Posterior cingulate gyrus (tissue), 11 donors: Measurements from ENCODE around the gene SLC39A10.

Experiments
- DNase-seq, 10 donors: peaks; one replicate each; pipeline versions ENCODE4 v3.0.0 to v3.0.0-alpha.2; 2020 to 2021; ENCODE audit warnings: mixed read lengths in 3 of 10
- intact Hi-C: fragments of 100-400 bp; cut with DNase I; formaldehyde crosslinking; loops from one replicate; pipeline ENCODE4 v1.15.1; 2023

SLC39A10 gene, protein sequence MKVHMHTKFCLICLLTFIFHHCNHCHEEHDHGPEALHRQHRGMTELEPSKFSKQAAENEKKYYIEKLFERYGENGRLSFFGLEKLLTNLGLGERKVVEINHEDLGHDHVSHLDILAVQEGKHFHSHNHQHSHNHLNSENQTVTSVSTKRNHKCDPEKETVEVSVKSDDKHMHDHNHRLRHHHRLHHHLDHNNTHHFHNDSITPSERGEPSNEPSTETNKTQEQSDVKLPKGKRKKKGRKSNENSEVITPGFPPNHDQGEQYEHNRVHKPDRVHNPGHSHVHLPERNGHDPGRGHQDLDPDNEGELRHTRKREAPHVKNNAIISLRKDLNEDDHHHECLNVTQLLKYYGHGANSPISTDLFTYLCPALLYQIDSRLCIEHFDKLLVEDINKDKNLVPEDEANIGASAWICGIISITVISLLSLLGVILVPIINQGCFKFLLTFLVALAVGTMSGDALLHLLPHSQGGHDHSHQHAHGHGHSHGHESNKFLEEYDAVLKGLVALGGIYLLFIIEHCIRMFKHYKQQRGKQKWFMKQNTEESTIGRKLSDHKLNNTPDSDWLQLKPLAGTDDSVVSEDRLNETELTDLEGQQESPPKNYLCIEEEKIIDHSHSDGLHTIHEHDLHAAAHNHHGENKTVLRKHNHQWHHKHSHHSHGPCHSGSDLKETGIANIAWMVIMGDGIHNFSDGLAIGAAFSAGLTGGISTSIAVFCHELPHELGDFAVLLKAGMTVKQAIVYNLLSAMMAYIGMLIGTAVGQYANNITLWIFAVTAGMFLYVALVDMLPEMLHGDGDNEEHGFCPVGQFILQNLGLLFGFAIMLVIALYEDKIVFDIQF

DNA sequence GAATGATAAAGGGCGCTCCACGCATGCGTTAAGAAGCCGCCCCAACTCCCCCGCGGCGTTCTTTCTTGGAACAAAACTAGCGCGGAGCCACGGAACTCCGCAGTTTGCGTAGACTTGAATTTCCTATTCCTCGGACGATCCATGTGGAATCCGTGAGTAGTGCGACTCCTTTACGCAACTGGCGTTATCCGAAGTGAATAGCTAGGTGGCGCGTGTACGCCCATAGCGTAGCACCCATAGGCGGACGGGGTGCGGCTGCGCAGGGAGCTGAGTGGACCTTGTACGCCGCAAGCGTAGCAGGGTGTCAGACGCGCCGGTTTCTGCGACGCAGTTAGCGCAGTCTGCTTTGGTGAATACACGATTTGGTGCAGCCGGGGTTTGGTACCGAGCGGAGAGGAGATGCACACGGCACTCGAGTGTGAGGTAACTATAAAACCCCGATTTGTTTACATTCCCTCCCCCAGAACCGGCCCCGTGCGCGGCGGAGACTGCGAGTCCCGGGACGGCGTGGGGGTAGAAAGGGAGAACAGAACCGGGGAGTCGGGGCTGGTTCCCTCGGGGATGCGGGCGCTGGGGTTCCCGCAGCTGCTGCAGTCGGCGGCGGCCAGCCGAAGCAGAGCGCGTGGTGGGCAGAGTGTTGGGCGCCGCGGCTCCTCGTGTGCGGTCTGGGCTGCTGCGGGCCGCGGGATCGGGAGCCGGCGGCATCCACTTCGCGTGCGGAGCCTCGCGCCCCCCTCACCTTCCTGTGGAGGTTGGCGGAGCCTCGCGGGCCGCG lies at the start of gene SLC39A10:
Gene SLC39A10, plus strand, starts transcription at position 368 of the 775 bp plus-strand sequence. CDS start 22,817 bp downstream, outside the sequence.
- intact Hi-C loops: no loop called here
- peak; percentile 97 to 100 (median 98) for DNase-seq

GRCh38 chr2:195608768-195609454 lies 48.1 kb upstream of the SLC39A10 start:
- DNase-seq: no peak
- intact Hi-C loops: no loop called here

DNA sequence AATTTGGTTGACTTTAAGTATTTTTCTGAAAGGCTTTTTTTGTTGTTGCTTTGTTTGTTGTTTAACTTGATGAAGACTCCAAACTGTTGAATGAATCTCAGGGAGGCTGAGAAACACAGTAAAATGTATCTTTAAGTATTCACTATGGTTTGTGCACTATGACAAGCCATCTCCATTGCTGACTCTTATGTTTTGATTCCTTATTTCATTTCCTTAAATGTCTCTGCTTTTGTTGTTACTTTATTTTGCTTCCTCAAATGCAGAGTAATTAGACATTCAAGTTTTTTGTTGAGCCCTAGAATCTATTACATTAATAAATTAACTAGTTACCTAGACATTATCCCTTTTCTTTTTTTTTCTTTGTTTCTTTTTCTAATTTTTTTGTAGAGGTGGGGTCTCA lies 46.3 kb upstream of the SLC39A10 start:
- intact Hi-C loops: no loop called here
- no peak for DNase-seq

DNA sequence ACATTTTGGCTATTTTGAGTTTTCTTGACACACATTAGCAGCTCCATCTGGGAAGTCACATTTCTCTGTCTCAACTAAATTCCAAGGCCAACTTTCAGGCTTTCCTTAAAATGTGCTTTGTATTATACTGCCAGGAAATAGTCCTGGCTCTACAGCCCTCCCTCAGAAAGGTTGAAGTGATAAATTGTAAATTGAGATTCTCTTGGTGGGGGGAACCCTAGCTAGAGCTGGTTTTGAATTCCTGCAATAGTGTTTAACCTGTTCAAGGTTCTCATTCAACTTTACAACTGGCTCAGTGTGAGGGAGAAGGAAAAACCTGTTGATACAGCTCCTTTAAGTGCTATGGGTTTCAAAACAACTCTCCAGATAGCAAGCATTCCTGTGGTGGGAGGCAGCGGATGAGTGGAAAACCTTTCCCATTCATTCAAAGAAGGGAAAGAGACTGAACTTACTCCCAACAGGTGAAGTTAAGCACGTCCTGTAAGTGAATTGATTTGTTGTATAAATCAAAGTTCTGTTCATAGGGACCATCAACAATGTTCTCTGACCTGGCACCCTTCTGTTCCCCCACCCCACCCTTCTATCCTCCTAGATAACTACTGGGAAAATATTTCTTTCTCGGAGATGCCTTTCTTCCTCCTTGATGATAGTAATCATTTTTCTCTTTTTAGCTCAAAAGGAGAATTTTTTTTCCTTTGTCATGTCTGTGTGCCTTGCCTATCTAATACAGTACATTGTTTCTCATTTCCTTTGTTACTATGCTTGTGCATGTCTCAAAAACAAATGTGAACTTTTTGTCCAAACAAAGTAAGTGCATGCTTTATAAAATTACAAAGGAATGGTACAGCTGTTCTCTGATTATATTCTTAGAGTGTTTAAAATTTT lies 44.2 kb upstream of the SLC39A10 start:
- intact Hi-C loops: no loop called here
- no peak for DNase-seq

DNA sequence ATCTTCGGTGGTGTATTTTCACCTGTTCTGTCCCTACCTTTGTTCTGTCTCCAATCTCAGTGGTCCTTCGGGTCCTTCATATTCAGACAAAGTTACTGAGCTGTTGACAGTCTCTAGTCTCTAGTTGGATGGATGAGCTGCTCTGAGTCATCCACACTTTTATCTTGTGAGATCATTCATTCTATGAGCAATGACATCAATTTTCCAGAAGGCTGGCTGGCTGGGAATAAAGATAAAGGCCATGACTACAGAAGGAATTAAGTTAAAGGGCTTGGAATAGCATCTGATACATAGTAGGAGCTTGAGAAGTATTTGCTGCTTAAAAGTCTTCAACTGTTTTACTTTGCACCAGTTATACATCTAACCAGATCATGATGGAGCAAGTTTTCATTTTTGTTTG lies 43.1 kb upstream of the SLC39A10 start:
- no peak for DNase-seq
- intact Hi-C loops: no loop called here

- no peak for DNase-seq
- intact Hi-C loops: no loop called here
Measured at GRCh38 chr2:195619590-195619989, 37.4 kb upstream of the SLC39A10 start.

DNA sequence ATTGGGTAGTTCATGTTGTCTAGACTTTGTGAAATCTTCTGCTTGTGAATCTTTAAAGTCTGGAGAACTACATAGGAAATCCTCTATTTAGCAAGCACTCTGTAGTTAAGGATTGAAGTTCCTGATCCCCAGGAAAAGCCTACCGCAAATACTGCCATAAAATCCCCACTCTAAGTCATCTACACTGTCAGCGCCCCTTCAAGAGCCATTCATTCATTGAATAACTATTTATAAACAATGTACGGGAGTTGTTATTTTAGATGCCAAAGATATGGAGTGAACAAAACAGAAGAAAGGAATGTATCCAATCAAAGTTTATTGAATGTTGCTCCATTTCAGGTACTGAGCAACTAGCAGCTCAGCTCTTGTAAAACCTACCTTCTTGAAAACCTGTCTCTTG lies 36.5 kb upstream of the SLC39A10 start:
- intact Hi-C loops: no loop called here
- DNase-seq: no peak

GRCh38 chr2:195622966-195623365 lies 34.1 kb upstream of the SLC39A10 start:
- intact Hi-C loops: no loop called here
- no peak for DNase-seq

DNA sequence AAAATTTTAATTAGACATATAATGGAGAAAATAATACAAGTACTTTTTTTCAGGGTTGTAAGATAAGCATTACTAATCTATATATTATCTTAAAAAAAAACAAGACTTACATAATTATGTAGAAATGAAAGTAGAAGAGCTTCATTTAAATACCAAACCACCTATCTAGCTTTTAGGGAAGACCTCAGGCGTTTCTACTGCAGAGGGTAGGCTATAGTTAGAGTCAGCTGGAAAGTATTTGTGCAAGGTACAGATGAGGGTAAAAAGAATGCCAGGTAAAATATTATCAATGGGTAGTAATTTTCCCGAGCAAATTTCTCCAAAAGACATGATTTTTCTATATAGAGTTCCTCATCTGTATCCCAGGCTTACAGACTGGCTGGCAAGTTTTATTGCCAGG lies 30.5 kb upstream of the SLC39A10 start:
- intact Hi-C loops: no loop called here
- DNase-seq: no peak

- intact Hi-C loops: no loop called here
- DNase-seq: no peak
Measured at GRCh38 chr2:195628666-195629065, 28.4 kb upstream of the SLC39A10 start.

- intact Hi-C loops: no loop called here
- no peak for DNase-seq
Measured at GRCh38 chr2:195632856-195633572, 24.0 kb upstream of the SLC39A10 start.

DNA sequence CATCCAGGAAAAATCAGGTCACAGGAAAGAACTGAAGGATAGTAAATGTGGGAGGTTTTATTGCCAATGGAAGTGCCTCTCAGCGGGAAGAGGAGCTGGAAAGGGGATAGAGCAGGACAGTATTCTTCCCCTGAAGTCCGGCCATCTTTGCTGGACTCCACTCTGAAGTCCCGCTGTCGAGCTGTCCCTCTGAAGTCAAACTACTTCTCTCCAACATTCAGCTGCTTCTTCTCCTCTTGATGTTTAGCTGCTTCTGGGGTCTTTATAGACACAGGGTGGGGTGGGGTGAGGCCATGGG lies 23.5 kb upstream of the SLC39A10 start:
- DNase-seq: no peak
- intact Hi-C loops: no loop called here

GRCh38 chr2:195633974-195634373 lies 23.1 kb upstream of the SLC39A10 start:
- DNase-seq: no peak
- intact Hi-C loops: no loop called here

GRCh38 chr2:195636890-195637289 lies 20.1 kb upstream of the SLC39A10 start:
- DNase-seq: no peak
- intact Hi-C loops: no loop called here

- intact Hi-C loops: no loop called here
- DNase-seq: no peak
Measured at GRCh38 chr2:195638750-195639149, 18.3 kb upstream of the SLC39A10 start.

GRCh38 chr2:195639238-195639858 lies 17.7 kb upstream of the SLC39A10 start:
- intact Hi-C loops: no loop called here
- DNase-seq: no peak

DNA sequence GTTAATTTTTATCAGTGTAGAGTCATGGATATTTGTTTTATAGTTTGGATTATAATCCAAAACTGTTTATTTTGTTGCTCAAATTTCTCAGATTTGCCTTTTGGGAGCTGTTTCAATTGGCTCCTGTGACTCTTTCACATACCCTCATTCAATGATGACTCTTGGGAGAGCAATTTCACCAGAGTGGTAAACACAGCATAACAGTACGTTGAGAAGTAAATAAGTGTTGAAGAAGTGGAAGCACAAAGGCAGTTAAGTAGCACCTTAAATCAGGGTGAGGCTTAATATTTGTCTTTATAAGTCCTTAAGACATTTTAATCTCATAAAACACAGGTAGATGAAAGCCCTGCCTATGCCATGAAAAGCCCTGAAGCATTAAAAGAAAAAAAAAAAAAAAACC lies 17.1 kb upstream of the SLC39A10 start:
- intact Hi-C loops: no loop called here
- DNase-seq: no peak

DNA sequence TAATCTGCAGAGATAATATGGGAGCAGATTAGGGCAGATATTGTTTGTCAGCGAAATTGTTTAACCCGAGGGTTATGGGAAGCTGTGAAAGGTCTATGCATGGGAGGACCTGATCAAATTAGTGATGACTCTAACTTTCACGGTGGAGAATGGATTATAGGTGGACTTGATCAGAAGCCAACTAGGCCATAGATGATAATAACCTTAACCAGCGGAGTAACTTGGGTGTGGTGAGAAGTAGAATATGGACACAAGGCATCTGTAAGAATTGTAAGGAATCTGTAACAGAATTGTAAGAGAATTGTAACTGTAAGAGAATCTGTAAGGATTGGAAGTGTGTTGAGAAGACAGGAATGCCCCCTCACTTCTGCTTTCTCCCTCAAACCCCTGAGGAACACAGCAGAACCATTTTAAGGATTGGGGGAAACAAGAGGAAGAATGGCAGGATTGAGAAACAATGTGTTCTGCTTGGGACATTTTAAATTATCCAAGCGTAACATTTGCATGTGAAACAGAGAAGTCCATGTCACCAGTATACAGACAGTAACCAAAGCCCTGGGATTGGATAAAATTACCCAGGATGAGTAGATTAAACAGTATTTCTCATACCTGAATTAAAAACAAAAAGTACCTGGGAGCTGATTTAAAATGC lies 14.9 kb upstream of the SLC39A10 start:
- intact Hi-C loops: no loop called here
- DNase-seq: no peak
